ENCODE measurements around the gene NPIPB4.
"Not testable (repeated sequence)": the region's sequence is repeated elsewhere in the genome, so short reads cannot be mapped to it uniquely, and the experiment has no call there.

The NPIPB4 gene

GRCh38 chr16:21857656-21858055, at the start of gene NPIPB4:
NPIPB4 (minus strand) TSS chr16:21857756; CDS start chr16:21857378, 378 bp downstream.
- not testable (repeated sequence) for DNase-seq

GRCh38 chr16:21898998-21899397, 41.4 kb upstream of the NPIPB4 start:
- DNase-seq: not testable (repeated sequence)

GRCh38 chr16:21881988-21882387, 24.4 kb upstream of the NPIPB4 start:
- DNase-seq: not testable (repeated sequence)

GRCh38 chr16:21837186-21837585, 20.4 kb downstream of the NPIPB4 start:
- DNase-seq: not testable (repeated sequence)

GRCh38 chr16:21836334-21836733, 21.2 kb downstream of the NPIPB4 start:
- not testable (repeated sequence) for DNase-seq

GRCh38 chr16:21835747-21836146, 21.8 kb downstream of the NPIPB4 start:
- DNase-seq: not testable (repeated sequence)

GRCh38 chr16:21834211-21834610, 23.3 kb downstream of the NPIPB4 start:
- not testable (repeated sequence) for DNase-seq

GRCh38 chr16:21829929-21830328, 27.6 kb downstream of the NPIPB4 start:
- not testable (repeated sequence) for DNase-seq

GRCh38 chr16:21826067-21826706, 31.4 kb downstream of the NPIPB4 start:
- DNase-seq: not testable (repeated sequence)

GRCh38 chr16:21825526-21825925, 32.0 kb downstream of the NPIPB4 start:
- DNase-seq: not testable (repeated sequence)

GRCh38 chr16:21823258-21823657, 34.3 kb downstream of the NPIPB4 start:
- not testable (repeated sequence) for DNase-seq

GRCh38 chr16:21820908-21821465, 36.6 kb downstream of the NPIPB4 start:
- not testable (repeated sequence) for DNase-seq

GRCh38 chr16:21820028-21820907, 37.3 kb downstream of the NPIPB4 start:
- DNase-seq: peak in 1 of 2 donors; percentile 47

GRCh38 chr16:21819617-21820016, 37.9 kb downstream of the NPIPB4 start:
- not testable (repeated sequence) for DNase-seq

GRCh38 chr16:21817012-21817411, 40.5 kb downstream of the NPIPB4 start:
- not testable (repeated sequence) for DNase-seq

- not testable (repeated sequence) for DNase-seq
Observed at GRCh38 chr16:21815694-21816093, 41.9 kb downstream of the NPIPB4 start.

- not testable (repeated sequence) for DNase-seq
Observed at GRCh38 chr16:21802375-21802663, 55.2 kb downstream of the NPIPB4 start.

GRCh38 chr16:21801538-21802374, 55.8 kb downstream of the NPIPB4 start:
- DNase-seq: not testable (repeated sequence)

- not testable (repeated sequence) for DNase-seq
Observed at GRCh38 chr16:21798601-21799000, 59.0 kb downstream of the NPIPB4 start.

- not testable (repeated sequence) for DNase-seq
Observed at GRCh38 chr16:21793310-21793709, 64.2 kb downstream of the NPIPB4 start.

GRCh38 chr16:21790506-21790905, 67.0 kb downstream of the NPIPB4 start:
- not testable (repeated sequence) for DNase-seq

Measured in hippocampal formation (tissue), 2 donors.